B cell (primary cell): ENCODE measurements around the gene MAP3K5.

Source experiments
- EZH2 ChIP-seq: IDR thresholded peaks from 2 replicates; pipeline ENCODE4 v1.6.1; 2012; ENCODE audit warnings: borderline replicate concordance, low read depth, mild to moderate bottlenecking, moderate library complexity, low read length; ENCODE audit not compliant: insufficient read depth, poor library complexity, severe bottlenecking
- TF ChIP-seq, protein P1 (sequence below): fragments of 200-600 bp; IDR thresholded peaks from one replicate; pipeline ENCODE4 v1.8.0; 2022; ENCODE audit warnings: antibody characterized with exemption, mild to moderate bottlenecking

- TF ChIP-seq, protein P1, sequence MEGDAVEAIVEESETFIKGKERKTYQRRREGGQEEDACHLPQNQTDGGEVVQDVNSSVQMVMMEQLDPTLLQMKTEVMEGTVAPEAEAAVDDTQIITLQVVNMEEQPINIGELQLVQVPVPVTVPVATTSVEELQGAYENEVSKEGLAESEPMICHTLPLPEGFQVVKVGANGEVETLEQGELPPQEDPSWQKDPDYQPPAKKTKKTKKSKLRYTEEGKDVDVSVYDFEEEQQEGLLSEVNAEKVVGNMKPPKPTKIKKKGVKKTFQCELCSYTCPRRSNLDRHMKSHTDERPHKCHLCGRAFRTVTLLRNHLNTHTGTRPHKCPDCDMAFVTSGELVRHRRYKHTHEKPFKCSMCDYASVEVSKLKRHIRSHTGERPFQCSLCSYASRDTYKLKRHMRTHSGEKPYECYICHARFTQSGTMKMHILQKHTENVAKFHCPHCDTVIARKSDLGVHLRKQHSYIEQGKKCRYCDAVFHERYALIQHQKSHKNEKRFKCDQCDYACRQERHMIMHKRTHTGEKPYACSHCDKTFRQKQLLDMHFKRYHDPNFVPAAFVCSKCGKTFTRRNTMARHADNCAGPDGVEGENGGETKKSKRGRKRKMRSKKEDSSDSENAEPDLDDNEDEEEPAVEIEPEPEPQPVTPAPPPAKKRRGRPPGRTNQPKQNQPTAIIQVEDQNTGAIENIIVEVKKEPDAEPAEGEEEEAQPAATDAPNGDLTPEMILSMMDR: no peak
- no peak for TF ChIP-seq EZH2
These were observed 187.3 kb downstream of the MAP3K5 start for GRCh38 chr6:136604928-136605510.
